HG03354 (cell line): ENCODE data around the gene SLC2A13.
"Not testable (repeated sequence)": the region's sequence is repeated elsewhere in the genome, so short reads cannot be mapped to it uniquely, and the experiment has no call there.

ENCODE experiments used
- ATAC-seq: cut with Tn5 transposase; IDR thresholded peaks from one replicate; pipeline ENCODE4 v1.9.1; 2021; ENCODE audit warnings: mild to moderate bottlenecking; ENCODE audit not compliant: unreplicated experiment, poor library complexity, severe bottlenecking

Gene SLC2A13

DNA sequence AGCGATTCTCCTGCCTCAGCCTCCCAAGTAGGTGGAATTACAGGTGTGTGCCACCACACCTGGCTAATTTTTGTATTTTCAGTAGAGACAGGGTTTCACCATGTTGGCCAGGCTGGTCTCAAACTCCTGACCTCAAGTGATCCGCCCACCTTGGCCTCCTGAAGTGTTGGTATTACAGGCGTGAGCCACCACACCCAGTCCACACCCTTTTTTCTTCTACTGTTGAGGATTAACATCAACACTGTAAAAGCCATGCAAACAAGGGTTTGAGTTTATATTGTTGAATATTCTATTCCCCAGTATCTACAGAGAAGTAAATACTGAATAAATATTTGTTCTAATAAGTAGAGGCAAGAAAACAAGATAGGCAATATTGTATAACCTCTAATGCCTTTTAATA, 58.9 kb downstream of the SLC2A13 start:
- ATAC-seq: not testable (repeated sequence)

DNA sequence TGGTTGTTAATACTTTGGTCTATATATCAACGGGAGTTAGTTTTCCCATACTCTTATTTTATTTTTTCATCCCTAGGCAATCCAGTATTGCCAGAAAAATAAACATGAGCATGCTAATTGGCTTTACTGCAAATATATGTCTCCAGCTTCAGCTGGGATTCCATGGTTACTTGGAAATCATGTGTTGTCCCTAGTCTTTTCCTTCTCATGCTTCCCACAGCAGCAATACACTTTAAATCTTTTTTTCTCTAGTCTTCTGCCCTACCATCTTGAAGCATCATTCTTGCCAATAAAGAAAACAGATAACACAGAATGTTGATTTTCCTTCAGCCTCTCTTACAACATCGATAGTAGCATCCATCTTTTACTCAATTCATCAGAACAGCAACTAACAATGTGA, 60.2 kb downstream of the SLC2A13 start:
- no peak for ATAC-seq

DNA sequence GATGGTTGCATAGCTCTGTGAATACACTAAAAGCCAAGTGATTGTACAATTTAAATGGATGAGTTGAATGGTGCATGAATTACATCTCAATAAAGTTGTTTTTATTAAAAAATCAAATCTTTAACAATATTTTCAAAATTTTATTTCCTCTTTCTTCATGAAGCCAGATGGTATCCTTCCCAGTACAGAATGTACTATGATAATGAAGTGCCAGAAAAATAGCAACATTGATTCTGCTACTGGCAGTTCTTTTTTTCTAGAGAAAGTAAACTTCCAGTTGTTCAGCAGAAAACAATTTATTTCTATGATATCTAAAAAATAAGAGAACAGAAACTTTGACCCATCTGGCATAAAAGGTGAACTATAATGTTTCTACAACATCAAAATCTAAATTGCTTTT, 61.5 kb downstream of the SLC2A13 start:
- ATAC-seq: no peak

DNA sequence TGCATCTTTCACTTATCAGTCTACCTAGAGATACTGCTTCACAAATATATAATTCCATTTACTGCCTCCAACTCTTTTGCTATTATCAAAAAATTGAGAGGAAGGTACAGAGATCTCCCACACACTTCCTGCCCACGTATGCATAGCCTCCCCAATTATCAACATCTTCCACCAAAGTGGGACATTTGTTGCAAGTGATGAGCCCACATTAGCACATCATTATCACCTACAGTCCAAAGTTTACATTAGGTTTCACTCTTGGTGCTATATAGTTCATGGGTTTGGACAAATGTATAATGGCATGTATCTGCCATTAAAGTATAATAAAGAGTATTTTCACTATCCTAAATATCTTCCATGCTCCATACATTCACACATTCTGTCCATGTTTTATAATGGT, 66.3 kb downstream of the SLC2A13 start:
- no peak for ATAC-seq

DNA sequence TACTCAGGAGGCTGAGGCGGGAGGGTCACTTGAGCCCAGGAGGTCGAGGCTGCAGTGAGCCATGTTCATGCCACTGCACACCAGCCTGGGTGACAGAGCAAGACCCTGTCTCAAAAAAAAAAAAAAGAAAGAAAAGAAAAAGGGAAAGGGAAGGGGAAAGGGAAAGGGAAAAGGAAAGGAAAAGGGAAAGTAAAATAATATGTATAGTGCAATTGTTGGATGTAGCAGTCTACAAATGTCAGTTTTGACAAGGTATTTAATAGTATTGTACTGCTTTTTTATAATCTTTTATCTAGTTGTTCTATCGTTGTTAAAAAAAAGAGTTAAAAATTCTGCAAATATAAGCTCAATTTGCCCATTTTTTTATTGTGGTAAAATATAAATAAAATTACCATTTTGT, 67.3 kb downstream of the SLC2A13 start:
- ATAC-seq: no peak

GRCh38 chr12:40034712-40035111, 71.2 kb downstream of the SLC2A13 start:
- ATAC-seq: no peak

DNA sequence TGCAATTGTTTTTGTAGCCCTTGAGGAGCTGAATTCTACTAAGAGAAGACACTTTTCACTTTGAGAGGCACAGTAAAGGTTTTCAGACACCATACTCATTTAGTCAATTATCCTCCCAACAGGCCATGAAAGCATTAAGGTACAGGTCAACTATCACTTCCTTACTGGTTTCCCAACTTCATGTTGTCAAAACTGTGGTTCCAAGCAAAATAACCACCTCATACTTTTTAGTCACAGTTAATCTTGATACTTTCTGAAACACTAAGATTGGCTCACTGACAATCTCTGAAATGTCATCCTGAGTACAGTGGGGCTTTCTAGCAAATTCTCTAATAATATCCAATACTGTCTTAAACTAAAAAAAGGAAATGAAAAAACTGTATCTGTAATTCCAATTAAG, 71.7 kb downstream of the SLC2A13 start:
- ATAC-seq: no peak

GRCh38 chr12:40033242-40033630, 72.6 kb downstream of the SLC2A13 start:
- peak; percentile 63 for ATAC-seq

- no peak for ATAC-seq
Observed at GRCh38 chr12:40032433-40033241, 73.2 kb downstream of the SLC2A13 start.

- ATAC-seq: no peak
Observed at GRCh38 chr12:40031965-40032364, 73.9 kb downstream of the SLC2A13 start.

DNA sequence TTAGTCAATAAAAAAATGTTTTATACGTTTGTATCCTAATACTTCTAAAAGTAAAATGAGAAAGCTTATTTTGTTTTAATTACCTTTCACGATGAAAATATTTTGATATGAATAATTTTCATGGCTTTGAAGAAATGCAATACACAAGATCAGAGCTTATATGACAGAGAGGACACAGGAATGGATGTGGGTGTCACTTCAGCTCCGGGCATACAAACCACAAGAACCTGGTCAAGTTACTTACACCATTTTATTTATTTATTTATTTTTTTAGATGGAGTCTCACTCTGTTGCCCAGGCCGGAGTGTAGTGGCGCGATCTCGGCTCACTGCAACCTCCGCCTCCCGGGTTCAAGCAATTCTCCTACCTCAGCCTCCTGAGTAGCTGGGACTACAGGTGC, 74.9 kb downstream of the SLC2A13 start:
- not testable (repeated sequence) for ATAC-seq

GRCh38 chr12:40028296-40028695, 77.6 kb downstream of the SLC2A13 start:
- ATAC-seq: no peak

DNA sequence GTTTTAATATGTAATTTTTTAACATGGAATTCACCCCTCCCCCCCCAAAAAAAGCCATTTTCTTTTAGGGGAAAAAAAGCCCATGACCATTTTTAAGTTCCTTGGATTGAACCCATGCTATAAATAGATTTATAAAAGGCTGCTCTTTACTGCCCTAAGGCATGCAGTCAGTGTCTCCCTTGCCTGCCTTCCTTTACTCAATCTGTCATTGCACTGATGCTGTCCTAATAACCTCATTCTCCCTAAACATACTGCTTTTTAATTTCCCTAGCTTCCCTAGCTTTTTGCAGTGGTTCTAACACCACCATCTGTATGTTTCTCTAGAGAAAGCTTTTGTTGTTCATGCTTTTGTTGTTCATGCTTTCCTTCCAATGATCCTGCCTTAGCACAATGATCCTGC, 83.0 kb downstream of the SLC2A13 start:
- ATAC-seq: no peak

DNA sequence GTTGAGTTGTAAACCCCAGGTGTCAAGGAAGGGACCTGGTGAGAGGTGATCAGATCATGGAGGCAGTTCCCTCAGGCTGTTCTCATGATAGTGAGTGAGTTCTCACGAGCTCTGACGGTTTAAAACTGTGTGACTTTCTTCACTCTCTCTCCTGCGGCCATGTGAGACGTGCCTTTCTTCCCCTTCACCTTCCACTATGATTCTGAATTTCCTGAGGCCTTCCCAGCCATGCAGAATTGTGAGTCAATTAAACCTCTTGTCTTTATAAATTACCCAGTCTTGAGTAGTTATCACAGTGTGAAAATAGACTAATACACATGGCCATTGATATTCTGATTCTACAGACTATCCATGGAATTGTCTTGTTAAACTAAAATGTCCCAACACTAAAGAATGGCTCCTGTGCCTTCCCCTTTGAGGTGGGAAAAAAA, 85.6 kb downstream of the SLC2A13 start:
- ATAC-seq: no peak

DNA sequence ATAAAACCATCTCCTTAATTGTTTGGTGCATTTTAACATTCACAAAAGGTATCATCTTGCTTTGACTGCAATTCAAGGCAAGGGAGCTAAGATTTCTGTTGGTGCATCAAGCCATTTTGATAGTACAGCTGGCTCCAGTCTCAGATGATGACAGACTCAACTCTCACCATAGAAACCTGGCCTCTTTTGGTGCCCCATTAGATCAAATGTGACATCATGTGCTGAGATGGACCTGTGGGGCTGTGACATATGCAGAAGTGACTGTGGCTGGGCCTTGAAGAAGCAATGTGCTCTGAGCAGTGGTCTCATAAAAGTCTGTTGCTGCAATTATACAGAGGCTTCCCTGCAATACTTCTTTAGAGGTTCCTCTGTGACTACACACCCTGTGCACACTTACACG, 88.4 kb downstream of the SLC2A13 start:
- ATAC-seq: no peak

DNA sequence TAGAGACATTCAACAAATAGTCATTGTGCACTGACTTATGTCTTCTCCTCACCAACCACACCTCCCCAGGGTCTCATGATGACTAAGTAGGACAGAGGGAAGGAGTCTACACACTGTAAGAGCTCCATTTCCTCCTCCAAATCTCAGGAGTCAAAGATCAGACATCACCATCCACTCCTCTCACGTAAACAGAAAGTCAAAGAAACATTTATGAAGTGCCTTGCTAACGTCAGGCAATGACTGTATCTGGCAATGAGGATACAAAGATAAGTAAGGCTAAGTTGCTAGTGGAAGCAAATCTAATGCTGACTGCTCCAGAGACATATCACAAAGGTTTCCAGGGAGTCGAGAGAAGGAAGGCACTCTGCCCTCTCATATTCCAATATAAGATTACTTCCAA, 88.9 kb downstream of the SLC2A13 start:
- no peak for ATAC-seq

GRCh38 chr12:40015881-40016280, 90.0 kb downstream of the SLC2A13 start:
- no peak for ATAC-seq

GRCh38 chr12:40015345-40015744, 90.5 kb downstream of the SLC2A13 start:
- no peak for ATAC-seq

- no peak for ATAC-seq
Observed at GRCh38 chr12:40013847-40014246, 92.0 kb downstream of the SLC2A13 start.

DNA sequence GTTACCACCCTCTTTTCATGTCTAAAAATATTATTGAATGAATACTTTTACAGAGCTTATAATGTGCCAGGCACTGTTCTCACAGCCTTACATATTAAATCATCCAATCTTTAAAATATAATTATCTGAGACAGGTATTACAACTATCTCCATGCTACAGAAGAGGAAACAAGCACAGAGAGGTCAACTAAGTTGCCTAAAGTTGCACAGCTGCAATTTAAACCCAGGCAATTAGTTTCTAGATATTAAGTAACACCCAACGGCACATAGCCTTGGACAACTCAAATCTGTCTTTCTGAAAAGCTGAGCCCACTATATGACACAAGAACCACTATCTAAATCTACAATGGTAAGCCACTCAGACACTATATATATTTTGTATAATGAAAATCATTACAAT, 92.6 kb downstream of the SLC2A13 start:
- no peak for ATAC-seq

DNA sequence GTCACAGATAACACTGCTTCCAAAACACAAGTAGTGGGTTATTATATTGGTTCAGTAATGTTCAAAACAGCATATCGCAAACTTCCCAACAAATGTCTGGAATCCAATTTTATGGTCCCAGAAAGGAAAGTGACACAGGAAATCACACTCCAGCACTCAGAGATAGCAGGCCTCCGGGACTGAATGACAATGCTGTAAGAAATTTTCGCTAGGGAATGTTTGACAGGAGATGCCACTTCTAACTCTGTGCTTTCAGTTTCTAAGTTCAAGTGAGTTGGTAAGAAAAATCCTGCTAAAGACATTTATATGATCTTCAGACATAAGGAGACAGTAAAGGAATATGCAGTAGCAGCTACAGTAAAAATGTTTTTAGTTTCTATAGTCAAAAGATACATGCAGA, 93.2 kb downstream of the SLC2A13 start:
- no peak for ATAC-seq

DNA sequence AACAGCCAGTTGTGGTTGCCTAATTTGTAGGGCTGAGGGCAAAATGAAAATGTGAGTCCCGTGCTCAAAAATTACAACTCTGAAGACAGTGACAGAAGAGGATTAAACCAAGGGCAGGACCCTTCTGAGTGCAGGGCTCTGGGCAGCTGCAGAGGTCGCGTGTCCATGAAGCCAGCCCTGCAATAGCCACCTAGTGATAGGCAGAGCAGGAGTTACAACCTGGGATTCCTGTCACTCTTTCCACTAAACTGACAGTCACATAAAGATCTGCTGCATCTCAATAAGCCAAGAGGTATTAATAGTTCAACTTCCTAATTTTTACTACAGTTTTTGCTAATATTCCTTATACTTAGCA, 94.1 kb downstream of the SLC2A13 start:
- peak; percentile 25 for ATAC-seq
